HG02970 (cell line): Measurements from ENCODE around the gene ADGRB3.

Experiments
- ATAC-seq: cut with Tn5 transposase; IDR thresholded peaks from one replicate; pipeline ENCODE4 v1.9.1; 2021; ENCODE audit warnings: mild to moderate bottlenecking, moderate library complexity, moderate number of reproducible peaks; ENCODE audit not compliant: unreplicated experiment, low FRiP score

Gene ADGRB3

GRCh38 chr6:68634726-68635411 is at the start of gene ADGRB3:
Gene ADGRB3 (plus strand): TSS chr6:68635282. CDS start chr6:68638676, 3,394 bp downstream.
- peak; percentile 85 for ATAC-seq

DNA sequence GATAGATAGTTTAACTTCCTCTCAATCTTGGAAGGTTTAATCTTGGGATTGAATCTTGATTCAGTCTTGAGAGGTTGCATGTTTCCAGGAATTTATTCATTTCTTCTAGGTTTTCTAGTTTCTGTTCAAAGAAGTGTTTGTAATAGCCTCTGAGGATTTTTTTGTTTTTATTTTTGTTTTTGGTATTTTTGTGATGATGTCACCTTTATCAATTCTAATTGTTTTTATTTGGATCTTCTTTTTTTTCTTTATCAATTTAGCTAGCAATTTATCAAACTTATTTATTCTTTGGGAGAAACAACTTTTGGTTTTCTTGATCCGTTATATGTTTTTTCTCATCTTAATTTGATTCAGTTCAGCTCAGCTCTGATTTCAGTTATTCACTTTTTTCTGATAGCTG is 41.5 kb upstream of the ADGRB3 start:
- no peak for ATAC-seq

- ATAC-seq = no peak
These were observed 37.4 kb upstream of the ADGRB3 start for GRCh38 chr6:68597642-68598041.

- ATAC-seq = no peak
These were observed 19.1 kb upstream of the ADGRB3 start for GRCh38 chr6:68615938-68616337.

- ATAC-seq = no peak
These were observed 9.1 kb upstream of the ADGRB3 start for GRCh38 chr6:68625998-68626397.

- ATAC-seq = no peak
These were observed 6.9 kb upstream of the ADGRB3 start for GRCh38 chr6:68628161-68628560.

DNA sequence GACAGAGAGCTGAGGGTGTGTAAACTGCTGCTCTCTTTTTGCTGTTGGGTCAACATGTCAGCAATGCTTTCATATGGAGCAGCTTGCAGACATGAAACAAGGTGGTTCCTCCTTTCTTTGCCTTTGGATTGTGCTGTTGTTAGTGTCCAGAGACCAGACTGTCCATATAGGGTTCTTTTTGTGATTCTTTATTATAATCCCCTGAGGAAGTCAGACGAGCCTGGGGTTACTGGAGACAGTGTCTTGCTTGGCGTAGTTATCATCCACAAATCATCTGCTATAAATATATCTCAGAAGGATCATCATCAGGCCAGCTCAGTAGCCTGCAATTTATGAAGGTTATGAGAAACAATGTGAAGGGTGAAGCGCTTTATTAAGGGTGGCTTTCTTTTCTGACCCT is 2.3 kb upstream of the ADGRB3 start:
- ATAC-seq = no peak

- ATAC-seq = no peak
These were observed 1.7 kb upstream of the ADGRB3 start for GRCh38 chr6:68633281-68633971.

DNA sequence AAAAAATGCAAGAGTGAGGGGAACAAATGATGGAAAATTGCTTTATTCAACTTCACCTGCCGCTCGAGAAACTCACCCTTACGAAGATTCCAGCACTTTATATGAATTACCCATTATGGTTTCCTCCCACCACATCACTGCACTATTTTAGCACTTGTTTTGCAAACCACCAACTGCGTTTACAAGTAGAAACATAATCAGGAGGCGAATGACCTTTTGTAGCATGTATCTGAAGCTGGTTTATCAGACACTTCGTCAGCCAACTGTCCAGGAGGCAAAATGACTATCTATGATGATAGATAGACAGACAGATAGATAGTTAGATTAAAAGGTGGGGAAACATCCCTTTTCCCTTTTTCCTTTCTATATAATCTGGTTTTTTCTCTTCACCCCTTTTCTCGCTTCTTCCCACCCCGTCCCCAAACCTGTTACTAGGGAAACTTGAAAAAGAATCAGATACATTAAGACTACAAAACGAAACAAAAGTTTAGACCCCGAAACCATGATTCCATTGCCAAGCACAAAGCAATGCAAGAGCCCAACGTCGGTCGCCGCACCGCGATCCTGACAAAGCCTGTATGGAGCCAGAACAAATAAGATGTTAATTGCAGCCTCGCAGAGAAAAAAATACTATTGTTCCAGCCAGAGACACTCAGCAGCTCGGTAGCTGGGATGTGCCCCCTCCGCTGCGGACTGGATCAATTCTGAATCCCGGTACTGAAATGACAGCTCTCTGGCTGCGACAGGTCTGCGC is 933 bp upstream of the ADGRB3 start:
- no peak for ATAC-seq

- ATAC-seq = peak; percentile 12
These were observed 277 bp downstream of the ADGRB3 start for GRCh38 chr6:68635412-68635705.

DNA sequence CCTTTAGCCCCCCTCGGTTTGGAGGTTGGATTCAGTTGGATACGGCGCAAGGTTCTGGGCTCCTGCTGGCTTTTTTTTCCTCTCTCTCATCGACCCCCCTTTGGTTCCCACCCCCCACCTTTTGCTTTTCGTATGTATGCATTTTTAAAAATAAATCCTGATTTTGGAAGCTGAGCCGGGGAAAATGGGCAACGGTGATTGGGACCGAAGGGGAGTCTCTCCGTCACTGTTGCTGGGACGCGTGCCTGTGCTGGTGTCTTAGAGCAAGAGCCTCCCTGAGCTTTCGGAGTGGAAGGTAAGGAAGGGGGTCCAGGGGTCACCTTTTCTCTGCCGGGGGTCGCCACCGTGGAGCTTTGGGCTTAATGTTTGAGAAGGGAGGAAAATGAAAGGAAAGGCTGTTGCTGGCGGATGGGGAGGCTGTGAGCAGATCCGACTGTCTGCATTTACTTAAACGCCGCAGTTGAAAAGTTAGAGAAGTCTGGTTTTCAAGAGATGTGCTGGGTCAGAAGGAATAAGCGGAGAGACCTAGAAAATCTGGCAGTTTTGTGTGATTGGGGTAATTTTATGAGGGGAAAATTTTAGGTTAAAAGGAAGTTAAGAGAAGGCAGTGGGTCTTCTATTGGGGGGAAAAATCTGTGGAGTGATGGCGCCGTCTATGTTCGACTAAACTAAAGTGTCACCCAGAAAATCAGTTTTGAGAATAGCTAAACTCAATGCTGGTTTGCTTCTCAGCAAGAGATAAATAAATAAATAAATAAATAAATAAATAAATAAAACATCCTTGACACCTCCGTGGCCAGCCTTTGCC is 828 bp downstream of the ADGRB3 start:
- ATAC-seq = no peak

DNA sequence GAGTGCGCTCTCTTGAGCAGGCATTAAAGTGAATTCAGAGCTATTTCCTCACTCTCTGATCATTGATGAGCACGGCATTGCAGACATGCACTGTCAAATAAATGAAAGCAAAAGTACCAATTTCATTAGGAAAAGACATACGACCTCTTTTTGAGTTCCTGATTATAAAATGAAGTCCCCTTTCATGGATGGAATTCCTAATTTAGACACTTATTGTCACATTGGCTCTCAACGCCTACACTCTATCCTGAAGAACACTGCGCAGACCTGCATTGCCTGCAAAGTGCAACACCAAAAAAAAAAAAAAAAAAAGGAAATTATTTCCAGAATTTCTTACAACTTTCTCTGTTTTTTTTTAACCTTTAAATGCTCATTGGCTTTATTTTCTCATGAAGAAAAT is 1.6 kb downstream of the ADGRB3 start:
- no peak for ATAC-seq

DNA sequence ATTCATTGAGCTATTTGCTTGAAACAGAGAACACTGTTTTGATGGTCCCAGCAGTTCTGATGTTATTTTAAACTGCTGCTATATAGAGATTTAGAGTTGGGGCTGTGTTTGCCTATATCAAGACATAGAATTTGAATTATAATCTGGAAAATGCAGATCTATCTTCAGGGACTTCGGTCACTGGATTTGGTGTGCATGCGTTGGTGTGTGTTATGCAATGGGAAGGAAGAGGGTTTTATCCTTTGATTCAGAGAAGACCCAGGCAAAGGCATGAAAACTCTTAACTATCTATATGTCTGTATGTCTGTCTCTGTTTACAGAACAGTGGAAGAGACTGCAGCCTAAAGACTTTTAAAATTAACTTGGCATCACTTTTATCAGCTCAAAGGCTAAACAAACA is 2.0 kb downstream of the ADGRB3 start:
- ATAC-seq = no peak

GRCh38 chr6:68637782-68638181 is 2.7 kb downstream of the ADGRB3 start:
- no peak for ATAC-seq

- ATAC-seq = no peak
These were observed 3.3 kb downstream of the ADGRB3 start for GRCh38 chr6:68638230-68638900.

DNA sequence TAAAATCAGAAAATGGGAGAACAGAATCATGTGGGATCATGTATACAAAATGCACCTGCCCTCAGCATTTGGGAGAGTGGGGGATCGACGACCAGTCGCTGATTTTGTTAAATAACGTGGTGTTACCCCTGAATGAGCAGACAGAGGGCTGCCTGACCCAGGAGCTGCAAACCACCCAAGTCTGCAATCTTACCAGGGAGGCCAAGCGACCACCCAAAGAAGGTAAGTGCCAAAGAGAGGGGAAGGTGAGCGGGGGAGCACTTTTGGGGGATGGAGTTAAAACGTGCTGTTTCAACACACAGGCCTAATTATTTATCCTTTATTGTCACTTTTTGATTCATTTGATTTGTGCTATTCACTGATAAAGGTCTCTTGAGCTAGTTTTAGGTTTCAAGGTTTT is 4.1 kb downstream of the ADGRB3 start:
- ATAC-seq = no peak

DNA sequence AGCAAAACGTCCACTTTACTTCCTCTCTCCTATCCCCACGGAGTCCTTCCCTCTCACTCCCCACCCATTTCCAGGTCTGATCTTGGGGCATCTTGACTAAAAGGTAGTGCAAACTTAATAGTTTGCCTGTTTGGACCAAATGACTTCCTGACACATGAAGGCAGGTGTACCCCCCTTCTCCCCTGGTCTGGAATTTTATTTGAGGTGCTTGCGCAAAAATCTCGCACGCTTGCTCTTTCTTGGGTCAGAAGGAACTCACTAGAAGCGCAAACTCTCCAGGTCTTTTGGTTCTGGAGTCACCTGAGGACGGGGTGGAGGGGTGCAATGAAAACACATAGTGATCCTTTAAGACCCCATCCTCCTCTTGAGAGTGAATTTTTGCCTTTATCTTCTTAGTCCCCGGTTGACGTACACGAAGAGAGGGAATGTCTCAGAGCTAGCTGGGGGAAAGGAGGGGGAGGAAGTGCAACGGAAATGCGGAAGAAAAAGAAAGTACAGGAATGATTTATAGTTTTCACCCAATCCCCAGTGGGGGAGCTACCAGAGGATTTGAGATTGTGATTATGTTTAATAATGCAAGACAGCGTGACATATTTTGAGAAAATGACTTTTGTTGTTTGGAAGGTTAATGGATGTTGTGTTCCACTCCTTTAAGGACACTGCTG is 4.9 kb downstream of the ADGRB3 start:
- ATAC-seq = no peak

DNA sequence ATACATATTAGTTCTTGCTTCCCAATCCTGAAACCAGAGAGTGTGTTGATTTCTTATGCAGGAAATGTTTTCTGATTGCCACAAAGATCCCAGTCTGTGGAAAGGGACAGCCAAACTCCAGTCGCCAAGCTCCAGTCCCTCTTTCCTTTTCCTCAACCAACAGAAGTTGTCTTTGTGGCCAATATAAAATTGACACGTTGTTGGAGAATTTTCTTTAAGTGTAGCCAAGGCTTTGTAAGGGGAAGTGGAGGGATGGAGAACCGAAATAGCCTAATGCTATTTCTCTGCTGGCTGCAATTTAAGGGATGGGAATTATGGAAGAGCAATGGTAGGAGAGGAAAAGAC is 5.4 kb downstream of the ADGRB3 start:
- no peak for ATAC-seq

DNA sequence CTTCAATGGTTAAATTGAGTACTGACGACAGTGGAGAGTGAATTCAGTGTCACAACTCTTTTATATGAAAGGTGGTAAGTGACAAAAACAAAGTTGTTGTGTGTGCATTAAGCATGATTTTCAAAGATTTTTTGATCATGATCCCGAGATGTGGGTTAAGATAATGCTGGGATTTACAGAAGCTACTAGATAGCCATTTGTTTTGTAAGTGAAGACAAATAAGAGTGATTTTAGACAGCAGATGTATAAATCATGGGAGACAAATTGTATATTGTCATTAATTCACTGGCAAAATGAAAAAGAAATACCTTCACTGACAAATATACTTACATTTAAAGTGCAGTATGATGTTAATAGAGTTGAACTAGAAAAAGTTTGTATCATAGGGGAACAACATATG is 6.1 kb downstream of the ADGRB3 start:
- ATAC-seq = no peak

- no peak for ATAC-seq
These were observed 7.0 kb downstream of the ADGRB3 start for GRCh38 chr6:68642081-68642480.
